HepG2 (cell line): ENCODE measurements around the gene ETV3L. TPM values are rescaled to one million over a fixed set of nuclear protein-coding genes. Genes with fewer than 3 reads are reported as not detected.

Experiments
- ATAC-seq: fragments of 200-7000 bp; cut with Tn5 transposase; 3 replicates; pipeline ENCODE4 v1.9.1; 2020; ENCODE audit warnings: mild to moderate bottlenecking, moderate library complexity
- BruUV-seq: library from RNA; stranded (reverse); fragments of 400-500 nt; replicated peaks from 2 replicates; lab custom pipeline; 2021; lab: Mats Ljungman, UMichigan
- CTCF ChIA-PET: fragments of 300-600 bp; formaldehyde crosslinking; extraction: SDS; loops from one replicate; lab custom pipeline; 2021; ENCODE audit warnings: low total read pairs, inconsistent platforms, low intra/inter-chr PET ratio; lab: Yijun Ruan, JAX
- POLR2A ChIA-PET: fragments of 350-600 bp; sonication (Branson Sonifier 250); formaldehyde crosslinking; loops from one replicate; lab custom pipeline; 2020; ENCODE audit warnings: antibody characterized with exemption, inconsistent platforms; lab: Yijun Ruan, JAX
- DNase-seq: peaks from one replicate; pipeline ENCODE4 v3.0.0-alpha.2; 2015; ENCODE audit warnings: low spot score
- FAIRE-seq: peaks from 3 replicates; lab custom pipeline; 2011; peaks lifted over from hg19 to GRCh38; lab: Jason Lieb, UNC
- H2AFZ ChIP-seq: one replicate; pipeline ENCODE4 v1.6.1; 2011; ENCODE audit warnings: low read length, inconsistent platforms
- H3K27ac ChIP-seq: fragments of 300-600 bp; 3 replicates; pipeline ENCODE4 v1.8.0; 2011; ENCODE audit warnings: mixed run types, mild to moderate bottlenecking, mixed read lengths, low read length, inconsistent platforms; ENCODE audit not compliant: insufficient read depth; ENCODE audit errors: extremely low read length
- H3K27me3 ChIP-seq, 2 experiments: fragments of 200-600 bp in 1 of 2; 2 replicates in 1 of 2; 3 replicates in 1 of 2; pipeline versions ENCODE4 v1.6.0 to v1.8.0; 2011; ENCODE audit warnings: low read length in 2 of 2, mild to moderate bottlenecking in 2 of 2, moderate library complexity in 2 of 2, inconsistent platforms in 1 of 2; ENCODE audit not compliant: insufficient read depth in 2 of 2, control insufficient read depth in 1 of 2
- H3K36me3 ChIP-seq, 2 experiments: fragments of 200-600 bp in 1 of 2; replicated peaks in 1 of 2; 2 replicates in 1 of 2; 3 replicates in 1 of 2; pipeline versions ENCODE4 v1.5.1 to v1.8.0; 2011; ENCODE audit warnings: low read length in 2 of 2, inconsistent platforms in 1 of 2; ENCODE audit not compliant: insufficient read depth in 2 of 2, control insufficient read depth in 1 of 2
- H3K4me1 ChIP-seq: 2 replicates; pipeline ENCODE4 v1.5.1; 2012; ENCODE audit warnings: low read length, inconsistent platforms; ENCODE audit not compliant: insufficient read depth
- H3K4me2 ChIP-seq: 2 replicates; pipeline ENCODE4 v1.6.0; 2011; ENCODE audit warnings: low read depth, low read length, inconsistent platforms
- H3K4me3 ChIP-seq, 3 experiments: fragments of 200-600 bp in 1 of 3; sonication (generic), shearing (Covaris generic) in 1 of 3; replicated peaks in 1 of 3; 2 replicates each; pipeline ENCODE4 v1.5.1; 2011 to 2016; ENCODE audit warnings: low read length in 3 of 3, inconsistent platforms in 2 of 3, low read depth in 2 of 3, mild to moderate bottlenecking in 2 of 3, control low read depth in 1 of 3, mixed read lengths in 1 of 3; ENCODE audit not compliant: insufficient read depth in 1 of 3
- H3K79me2 ChIP-seq: one replicate; pipeline ENCODE4 v1.6.1; 2011; ENCODE audit warnings: low read length, inconsistent platforms; ENCODE audit not compliant: insufficient read depth
- H3K9ac ChIP-seq: 2 replicates; pipeline ENCODE4 v1.6.0; 2011; ENCODE audit warnings: mild to moderate bottlenecking, low read depth, low read length, inconsistent platforms; ENCODE audit not compliant: insufficient read depth
- H3K9me3 ChIP-seq: 2 replicates; pipeline ENCODE4 v1.5.1; 2012; ENCODE audit warnings: mild to moderate bottlenecking, low read length
- H4K20me1 ChIP-seq: 2 replicates; pipeline ENCODE4 v1.6.0; 2011; ENCODE audit warnings: inconsistent platforms, mild to moderate bottlenecking, low read length, moderate library complexity; ENCODE audit not compliant: insufficient read depth
- AHR ChIP-seq: IDR thresholded peaks from 2 replicates; pipeline ENCODE4 v1.6.1; 2018; ENCODE audit warnings: missing genetic modification reagents, missing compliant biosample characterization
- HMGA1 ChIP-seq: sonication (generic); formaldehyde crosslinking; conservative IDR thresholded peaks from 2 replicates; pipeline ENCODE4 v1.4.0; 2020; ENCODE audit warnings: missing genetic modification reagents
- HOXA3 ChIP-seq: sonication (generic); formaldehyde crosslinking; IDR thresholded peaks from 2 replicates; pipeline ENCODE4 v1.5.0; 2020; ENCODE audit warnings: missing genetic modification reagents
- KDM6A ChIP-seq: IDR thresholded peaks from 2 replicates; pipeline ENCODE4 v1.6.1; 2016; ENCODE audit warnings: low read depth
- KLF12 ChIP-seq: sonication (generic); formaldehyde crosslinking; IDR thresholded peaks from 2 replicates; pipeline ENCODE4 v1.4.0; 2020; ENCODE audit warnings: missing genetic modification reagents, borderline replicate concordance
- MED1 ChIP-seq: sonication (generic); formaldehyde crosslinking; IDR thresholded peaks from 2 replicates; pipeline ENCODE4 v1.4.0; 2020; ENCODE audit warnings: missing genetic modification reagents
- RXRB ChIP-seq: IDR thresholded peaks from 2 replicates; pipeline ENCODE4 v1.6.1; 2016; ENCODE audit warnings: borderline replicate concordance, missing genetic modification reagents, missing compliant biosample characterization
- ZNF17 ChIP-seq: sonication (generic); formaldehyde crosslinking; IDR thresholded peaks from 2 replicates; pipeline ENCODE4 v1.5.0; 2020; ENCODE audit warnings: mild to moderate bottlenecking, missing genetic modification reagents
- WGBS: methylation state at CpG from one replicate; pipeline ENCODE4 v1.1.6; 2017; ENCODE audit warnings: low lambda C conversion rate; 5-methylcytosine and 5-hydroxymethylcytosine counted together
- in situ Hi-C: cut with HindIII; loops from 2 replicates; pipeline ENCODE4 v1.10.0; 2017; ENCODE audit warnings: low pct_unique_long_range_greater_than_20kb; ENCODE audit not compliant: extremely low pct_ligation_motif_present
- intact Hi-C: fragments of 100-400 bp; cut with micrococcal nuclease; formaldehyde crosslinking; loops from one replicate; pipeline ENCODE4 v1.10.0; 2022; ENCODE audit not compliant: unreplicated experiment
- polyA plus RNA-seq, 8 experiments: library from polyadenylated mRNA; depleted of rRNA in 3 of 8; stranded (reverse) in 7 of 8; unstranded in 1 of 8; fragments of >200 nt; fragmentation: Illumina TruSeq in 4 of 8; extraction: Trizol in 4 of 8; gene quantifications; 2 replicates each; pipeline versions ENCODE4 v1.2.1 to v1.2.3, GENCODE V29; 2011 to 2016; ENCODE audit warnings: low read depth in 4 of 8, missing spikeins in 1 of 8, mixed read lengths in 1 of 8; ENCODE audit not compliant: insufficient read depth in 1 of 8
- total RNA-seq, 5 experiments: library from RNA; depleted of rRNA; stranded (reverse); fragments of >200 nt; fragmentation: Illumina TruSeq; extraction: Trizol; gene quantifications; 2 replicates each; pipeline ENCODE4 v1.2.3, GENCODE V29; 2016; ENCODE audit warnings: low read depth in 1 of 5
- TF ChIP-seq, protein P1 (sequence below), 2 experiments: fragments of 450-650 bp in 1 of 2; sonication (generic) in 1 of 2; formaldehyde crosslinking; IDR thresholded peaks; 2 replicates each; pipeline versions ENCODE4 v1.5.0 to v1.8.0; 2020 to 2022; ENCODE audit warnings: mild to moderate bottlenecking in 1 of 2, missing genetic modification reagents in 1 of 2
- TF ChIP-seq, protein P2 (sequence below): sonication (generic); formaldehyde crosslinking; IDR thresholded peaks from 2 replicates; pipeline ENCODE4 v1.5.0; 2020; ENCODE audit warnings: mild to moderate bottlenecking, missing genetic modification reagents
- TF ChIP-seq, protein P3 (sequence below): sonication (generic); formaldehyde crosslinking; IDR thresholded peaks from 2 replicates; pipeline ENCODE4 v1.5.0; 2020; ENCODE audit warnings: mild to moderate bottlenecking, missing genetic modification reagents, borderline replicate concordance

The ETV3L gene
- total and polyA plus RNA-seq, 2 of the 13 experiments (the other 11 are each of a cell fraction or from before 2014, with no cell fraction given), result not detected

DNA sequence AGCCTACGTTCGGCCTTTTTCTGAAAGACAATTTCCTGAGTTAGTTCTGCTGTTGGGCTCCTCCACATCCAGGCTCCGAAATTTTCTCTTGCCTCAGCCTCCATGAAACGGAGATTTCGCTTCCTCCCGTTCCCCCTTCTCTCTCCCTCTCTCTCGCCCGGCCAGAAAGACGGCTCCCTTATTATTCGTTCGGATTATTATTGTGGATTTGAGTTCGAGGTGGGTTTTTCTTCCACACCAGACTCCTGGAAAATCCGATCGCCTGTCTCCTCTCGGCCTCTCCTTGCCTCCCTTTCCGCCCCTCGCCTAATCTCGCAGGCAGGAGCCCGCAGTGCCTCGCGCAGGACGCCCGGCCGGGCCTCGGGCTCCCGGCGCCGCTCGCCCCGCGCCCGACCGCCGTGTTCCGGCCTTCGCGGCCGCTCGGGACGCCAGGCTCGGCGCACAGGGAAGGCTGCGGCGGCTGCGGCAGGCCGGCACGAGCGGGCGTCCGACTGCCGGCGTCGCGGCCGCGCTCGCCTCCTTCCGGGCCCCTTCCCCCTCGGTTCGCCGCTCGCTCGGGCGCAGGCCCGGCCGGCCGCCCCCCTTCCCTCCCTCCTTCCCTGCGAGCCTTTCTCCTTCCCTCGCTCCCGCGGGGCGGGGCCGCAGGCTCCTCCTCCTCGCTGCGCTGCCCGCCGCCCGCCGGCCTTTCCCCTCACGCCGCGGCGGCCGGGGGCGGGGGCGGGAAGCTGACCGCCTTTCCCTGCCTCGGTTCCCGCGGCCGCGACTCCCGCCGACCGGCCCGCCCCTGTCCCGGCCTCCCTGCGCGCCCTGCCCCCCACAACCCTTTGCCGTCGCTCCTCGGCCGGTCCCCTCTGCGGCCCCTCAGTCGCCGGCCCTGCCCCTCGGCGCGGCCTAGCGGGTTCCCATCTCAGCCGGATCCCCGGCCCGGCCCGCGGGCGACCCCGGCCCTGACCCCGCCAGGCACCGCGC lies 54.1 kb downstream of the ETV3L start, which contains the start of gene ARHGEF11 (continued):
- TF ChIP-seq, protein P1, sequence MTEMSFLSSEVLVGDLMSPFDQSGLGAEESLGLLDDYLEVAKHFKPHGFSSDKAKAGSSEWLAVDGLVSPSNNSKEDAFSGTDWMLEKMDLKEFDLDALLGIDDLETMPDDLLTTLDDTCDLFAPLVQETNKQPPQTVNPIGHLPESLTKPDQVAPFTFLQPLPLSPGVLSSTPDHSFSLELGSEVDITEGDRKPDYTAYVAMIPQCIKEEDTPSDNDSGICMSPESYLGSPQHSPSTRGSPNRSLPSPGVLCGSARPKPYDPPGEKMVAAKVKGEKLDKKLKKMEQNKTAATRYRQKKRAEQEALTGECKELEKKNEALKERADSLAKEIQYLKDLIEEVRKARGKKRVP (CRISPR knock-in tag; IDR thresholded peaks at IDR 0.05), result no peak
- TF ChIP-seq ZNF17 (CRISPR knock-in tag) (no peak), KDM6A (CRISPR knock-in tag) (no peak), RXRB (CRISPR knock-in tag) (no peak), AHR (no peak), HMGA1 (CRISPR knock-in tag) (no peak), HOXA3 (CRISPR knock-in tag) (peak; percentile 64), KLF12 (CRISPR knock-in tag) (no peak), MED1 (CRISPR knock-in tag) (no peak)

DNA sequence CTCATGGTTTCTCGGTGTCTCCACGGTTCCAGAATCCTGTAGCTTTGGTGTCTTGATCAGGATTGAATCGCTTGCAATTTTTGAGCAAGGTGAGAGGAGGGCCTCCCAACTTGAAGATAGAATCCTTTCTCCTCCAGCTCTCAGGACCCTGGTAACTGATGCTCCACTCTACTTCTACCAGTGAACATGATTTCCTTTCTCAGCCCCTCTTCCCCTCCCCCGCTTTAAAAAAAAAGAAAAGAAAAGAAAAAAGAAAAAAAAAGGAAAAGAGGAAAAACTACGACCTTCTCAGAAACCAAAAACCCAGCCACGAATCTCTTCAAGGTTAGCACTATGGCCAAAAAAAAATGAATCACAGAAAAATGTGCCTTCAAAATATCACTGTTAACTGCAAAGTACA lies 55.3 kb downstream of the ETV3L start:
- POLR2A ChIA-PET, result no interaction called here
- Histone ChIP-seq H3K27ac (peak overlapping the region; percentile 18), H3K4me1 (peaks cover 61% of the 10 kb centered on the region), H2AFZ (no peak overlapping the region), H3K4me2 (peak overlapping the region; percentile 77), H3K4me3 (peak overlapping the region; percentile 83 to 94 (median 88)), H4K20me1 (no peaks in the 10 kb centered on the region), H3K9me3 (no peaks in the 10 kb centered on the region), H3K27me3 (no peaks in the 10 kb centered on the region; a peak in 1 of 5 replicates), H3K9ac (peak overlapping the region; percentile 84), H3K36me3 (no peaks in the 10 kb centered on the region), H3K79me2 (peaks cover 58% of the 10 kb centered on the region)
- DNase-seq (no peak), FAIRE-seq (no peak), ATAC-seq (no peak)
- CTCF ChIA-PET, result no interaction called here
- no TSS peak for BruUV-seq
- WGBS, result 19% methylated on average over 6 of the region's 6 CpGs
- intact Hi-C loops, result no loop called here
- in situ Hi-C loops, result no loop called here
- TF ChIP-seq, protein P2, sequence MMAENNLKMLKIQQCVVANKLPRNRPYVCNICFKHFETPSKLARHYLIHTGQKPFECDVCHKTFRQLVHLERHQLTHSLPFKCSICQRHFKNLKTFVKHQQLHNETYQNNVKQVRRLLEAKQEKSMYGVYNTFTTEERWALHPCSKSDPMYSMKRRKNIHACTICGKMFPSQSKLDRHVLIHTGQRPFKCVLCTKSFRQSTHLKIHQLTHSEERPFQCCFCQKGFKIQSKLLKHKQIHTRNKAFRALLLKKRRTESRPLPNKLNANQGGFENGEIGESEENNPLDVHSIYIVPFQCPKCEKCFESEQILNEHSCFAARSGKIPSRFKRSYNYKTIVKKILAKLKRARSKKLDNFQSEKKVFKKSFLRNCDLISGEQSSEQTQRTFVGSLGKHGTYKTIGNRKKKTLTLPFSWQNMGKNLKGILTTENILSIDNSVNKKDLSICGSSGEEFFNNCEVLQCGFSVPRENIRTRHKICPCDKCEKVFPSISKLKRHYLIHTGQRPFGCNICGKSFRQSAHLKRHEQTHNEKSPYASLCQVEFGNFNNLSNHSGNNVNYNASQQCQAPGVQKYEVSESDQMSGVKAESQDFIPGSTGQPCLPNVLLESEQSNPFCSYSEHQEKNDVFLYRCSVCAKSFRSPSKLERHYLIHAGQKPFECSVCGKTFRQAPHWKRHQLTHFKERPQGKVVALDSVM (CRISPR knock-in tag), result no peak
- TF ChIP-seq, protein P3, sequence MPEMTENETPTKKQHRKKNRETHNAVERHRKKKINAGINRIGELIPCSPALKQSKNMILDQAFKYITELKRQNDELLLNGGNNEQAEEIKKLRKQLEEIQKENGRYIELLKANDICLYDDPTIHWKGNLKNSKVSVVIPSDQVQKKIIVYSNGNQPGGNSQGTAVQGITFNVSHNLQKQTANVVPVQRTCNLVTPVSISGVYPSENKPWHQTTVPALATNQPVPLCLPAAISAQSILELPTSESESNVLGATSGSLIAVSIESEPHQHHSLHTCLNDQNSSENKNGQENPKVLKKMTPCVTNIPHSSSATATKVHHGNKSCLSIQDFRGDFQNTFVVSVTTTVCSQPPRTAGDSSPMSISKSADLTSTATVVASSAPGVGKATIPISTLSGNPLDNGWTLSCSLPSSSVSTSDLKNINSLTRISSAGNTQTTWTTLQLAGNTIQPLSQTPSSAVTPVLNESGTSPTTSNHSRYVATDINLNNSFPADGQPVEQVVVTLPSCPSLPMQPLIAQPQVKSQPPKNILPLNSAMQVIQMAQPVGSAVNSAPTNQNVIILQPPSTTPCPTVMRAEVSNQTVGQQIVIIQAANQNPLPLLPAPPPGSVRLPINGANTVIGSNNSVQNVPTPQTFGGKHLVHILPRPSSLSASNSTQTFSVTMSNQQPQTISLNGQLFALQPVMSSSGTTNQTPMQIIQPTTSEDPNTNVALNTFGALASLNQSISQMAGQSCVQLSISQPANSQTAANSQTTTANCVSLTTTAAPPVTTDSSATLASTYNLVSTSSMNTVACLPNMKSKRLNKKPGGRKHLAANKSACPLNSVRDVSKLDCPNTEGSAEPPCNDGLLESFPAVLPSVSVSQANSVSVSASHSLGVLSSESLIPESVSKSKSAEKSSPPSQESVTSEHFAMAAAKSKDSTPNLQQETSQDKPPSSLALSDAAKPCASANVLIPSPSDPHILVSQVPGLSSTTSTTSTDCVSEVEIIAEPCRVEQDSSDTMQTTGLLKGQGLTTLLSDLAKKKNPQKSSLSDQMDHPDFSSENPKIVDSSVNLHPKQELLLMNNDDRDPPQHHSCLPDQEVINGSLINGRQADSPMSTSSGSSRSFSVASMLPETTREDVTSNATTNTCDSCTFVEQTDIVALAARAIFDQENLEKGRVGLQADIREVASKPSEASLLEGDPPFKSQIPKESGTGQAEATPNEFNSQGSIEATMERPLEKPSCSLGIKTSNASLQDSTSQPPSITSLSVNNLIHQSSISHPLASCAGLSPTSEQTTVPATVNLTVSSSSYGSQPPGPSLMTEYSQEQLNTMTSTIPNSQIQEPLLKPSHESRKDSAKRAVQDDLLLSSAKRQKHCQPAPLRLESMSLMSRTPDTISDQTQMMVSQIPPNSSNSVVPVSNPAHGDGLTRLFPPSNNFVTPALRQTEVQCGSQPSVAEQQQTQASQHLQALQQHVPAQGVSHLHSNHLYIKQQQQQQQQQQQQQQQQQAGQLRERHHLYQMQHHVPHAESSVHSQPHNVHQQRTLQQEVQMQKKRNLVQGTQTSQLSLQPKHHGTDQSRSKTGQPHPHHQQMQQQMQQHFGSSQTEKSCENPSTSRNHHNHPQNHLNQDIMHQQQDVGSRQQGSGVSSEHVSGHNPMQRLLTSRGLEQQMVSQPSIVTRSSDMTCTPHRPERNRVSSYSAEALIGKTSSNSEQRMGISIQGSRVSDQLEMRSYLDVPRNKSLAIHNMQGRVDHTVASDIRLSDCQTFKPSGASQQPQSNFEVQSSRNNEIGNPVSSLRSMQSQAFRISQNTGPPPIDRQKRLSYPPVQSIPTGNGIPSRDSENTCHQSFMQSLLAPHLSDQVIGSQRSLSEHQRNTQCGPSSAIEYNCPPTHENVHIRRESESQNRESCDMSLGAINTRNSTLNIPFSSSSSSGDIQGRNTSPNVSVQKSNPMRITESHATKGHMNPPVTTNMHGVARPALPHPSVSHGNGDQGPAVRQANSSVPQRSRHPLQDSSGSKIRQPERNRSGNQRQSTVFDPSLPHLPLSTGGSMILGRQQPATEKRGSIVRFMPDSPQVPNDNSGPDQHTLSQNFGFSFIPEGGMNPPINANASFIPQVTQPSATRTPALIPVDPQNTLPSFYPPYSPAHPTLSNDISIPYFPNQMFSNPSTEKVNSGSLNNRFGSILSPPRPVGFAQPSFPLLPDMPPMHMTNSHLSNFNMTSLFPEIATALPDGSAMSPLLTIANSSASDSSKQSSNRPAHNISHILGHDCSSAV, result no peak
